ENCODE data around the gene ARMC9. TPM values are rescaled to one million over a fixed set of nuclear protein-coding genes. Genes with fewer than 3 reads are reported as not detected.

ARMC9 gene
- total and polyA plus RNA-seq, 2 of the 13 experiments (the other 11 are each of a cell fraction or from before 2014, with no cell fraction given) = 9.1 to 12.8 TPM

GRCh38 chr2:231189571-231190495 is 8.6 kb upstream of the ARMC9 start (continued):
- TF ChIP-seq FOXO4 (CRISPR knock-in tag; conservative IDR thresholded peaks at IDR 0.05) = no peak
- 0 out of 2 replicates have a peak, but pooled peaks have one; percentile 34 for TF ChIP-seq ZNF33B (CRISPR knock-in tag; IDR thresholded peaks at IDR 0.05)
- no peak for TF ChIP-seq RFX3 (CRISPR knock-in tag; IDR thresholded peaks at IDR 0.05)
- TF ChIP-seq EED (CRISPR knock-in tag; IDR thresholded peaks at IDR 0.05) = peak; percentile 12; the same call in 1 of the 2 replicates
- no peak for TF ChIP-seq MTA3 (CRISPR knock-in tag; IDR thresholded peaks at IDR 0.05)
- peak; percentile 47; the same call in 1 of the 2 replicates for TF ChIP-seq GLI4 (CRISPR knock-in tag; IDR thresholded peaks at IDR 0.05; ENCODE audit: borderline replicate concordance)
- peak; percentile 46 for TF ChIP-seq IKZF4 (CRISPR knock-in tag; IDR thresholded peaks at IDR 0.05; ENCODE audit: borderline replicate concordance, low read depth, not compliant biosample characterization)
- no peak for TF ChIP-seq ZNF256 (CRISPR knock-in tag; conservative IDR thresholded peaks at IDR 0.05)
- no peak for TF ChIP-seq CBX1 (IDR thresholded peaks at IDR 0.05; ENCODE audit: low read depth)
- TF ChIP-seq KLF9 (CRISPR knock-in tag; IDR thresholded peaks at IDR 0.05; ENCODE audit: low read depth) = no peak
- peak; percentile 53; the same call in 1 of the 2 replicates for TF ChIP-seq ZNF709 (CRISPR knock-in tag; IDR thresholded peaks at IDR 0.05)
- TF ChIP-seq HNF1A (IDR thresholded peaks at IDR 0.05; ENCODE audit: low read depth) = no peak
- 0 out of 2 replicates have a peak, but pooled peaks have one; percentile 33 for TF ChIP-seq HNF1A (CRISPR knock-in tag; IDR thresholded peaks at IDR 0.05; ENCODE audit: borderline replicate concordance)
- peak; percentile 20 for TF ChIP-seq TEAD3 (CRISPR knock-in tag; optimal IDR thresholded peaks at IDR 0.05; ENCODE audit: borderline replicate concordance)
- TF ChIP-seq ZNF563 (CRISPR knock-in tag; IDR thresholded peaks at IDR 0.05) = 0 out of 2 replicates have a peak, but pooled peaks have one; percentile 46
- peak; percentile 14; the same call in 1 of the 2 replicates for TF ChIP-seq ZSCAN25 (CRISPR knock-in tag; IDR thresholded peaks at IDR 0.05)
- 0 out of 2 replicates have a peak, but pooled peaks have one; percentile 17 for TF ChIP-seq ZNF776 (CRISPR knock-in tag; IDR thresholded peaks at IDR 0.05)
- no peak for TF ChIP-seq STAT6 (CRISPR knock-in tag; IDR thresholded peaks at IDR 0.05; ENCODE audit: borderline replicate concordance)
- 0 out of 2 replicates have a peak, but pooled peaks have one; percentile 41 for TF ChIP-seq ZSCAN9 (CRISPR knock-in tag; IDR thresholded peaks at IDR 0.05; ENCODE audit: borderline replicate concordance)

Data from HepG2 (cell line).